CD14-positive monocyte (primary cell): ENCODE data around the gene CBX2. TPM values are rescaled to one million over a fixed set of nuclear protein-coding genes. Genes with fewer than 3 reads are reported as not detected.

Experiments
- DNase-seq, 3 donors: peaks; one replicate each; pipeline ENCODE4 v3.0.0-alpha.2; 2011 to 2022
- H2AFZ ChIP-seq: 2 replicates; pipeline ENCODE4 v1.6.0; 2012; ENCODE audit warnings: mild to moderate bottlenecking, low read depth, low read length, inconsistent platforms; ENCODE audit not compliant: insufficient read depth, poor library complexity, severe bottlenecking
- H3K27ac ChIP-seq, 2 donors: 1 replicate in 1 of 2; 2 replicates in 1 of 2; pipeline ENCODE4 v1.5.1; 2012 to 2013; ENCODE audit warnings: low read length in 2 of 2, control low read depth in 1 of 2, inconsistent platforms in 1 of 2, low read depth in 1 of 2, mild to moderate bottlenecking in 1 of 2
- H3K27me3 ChIP-seq, 2 donors: one replicate each; pipeline versions ENCODE4 v1.6.0 to v1.6.1; 2011 to 2013; ENCODE audit warnings: low read length in 2 of 2; ENCODE audit not compliant: control insufficient read depth in 2 of 2, insufficient read depth in 2 of 2
- H3K36me3 ChIP-seq, 2 donors: replicated peaks in 1 of 2; 1 replicate in 1 of 2; 2 replicates in 1 of 2; pipeline versions ENCODE4 v1.5.1 to v1.6.1; 2012 to 2013; ENCODE audit warnings: low read length in 2 of 2, control low read depth in 1 of 2, inconsistent platforms in 1 of 2, mild to moderate bottlenecking in 1 of 2; ENCODE audit not compliant: insufficient read depth in 2 of 2, control insufficient read depth in 1 of 2
- H3K4me1 ChIP-seq, 2 donors: 1 replicate in 1 of 2; 2 replicates in 1 of 2; pipeline versions ENCODE4 v1.5.1 to v1.6.1; 2012 to 2013; ENCODE audit warnings: low read length in 2 of 2, control low read depth in 1 of 2, inconsistent platforms in 1 of 2, mild to moderate bottlenecking in 1 of 2, moderate library complexity in 1 of 2; ENCODE audit not compliant: insufficient read depth in 2 of 2, control insufficient read depth in 1 of 2
- H3K4me2 ChIP-seq: replicated peaks from 2 replicates; pipeline ENCODE3; 2012; ENCODE audit warnings: low read length, moderate library complexity, mild to moderate bottlenecking; ENCODE audit not compliant: poor library complexity, severe bottlenecking; ENCODE audit errors: extremely low read depth
- H3K4me3 ChIP-seq, 3 experiments: fragments of 200-600 bp in 1 of 3; sonication (generic) in 1 of 3; replicated peaks in 1 of 3; 1 replicate in 2 of 3; 2 replicates in 1 of 3; pipeline ENCODE4 v1.5.1; 2011 to 2013; ENCODE audit warnings: low read length in 3 of 3, mild to moderate bottlenecking in 3 of 3, control low read depth in 2 of 3, low read depth in 2 of 3, inconsistent platforms in 1 of 3, moderate library complexity in 1 of 3
- H3K79me2 ChIP-seq: 2 replicates; pipeline ENCODE4 v1.6.0; 2012; ENCODE audit warnings: mild to moderate bottlenecking, control low read depth, inconsistent platforms, low read length, moderate library complexity; ENCODE audit not compliant: insufficient read depth
- H3K9ac ChIP-seq: 2 replicates; pipeline ENCODE4 v1.6.0; 2017; ENCODE audit warnings: low read length, mild to moderate bottlenecking; ENCODE audit not compliant: insufficient read depth, poor library complexity, severe bottlenecking
- H3K9me3 ChIP-seq, 2 donors: replicated peaks in 1 of 2; 1 replicate in 1 of 2; 2 replicates in 1 of 2; pipeline versions ENCODE4 v1.5.1 to v1.6.1; 2012 to 2013; ENCODE audit warnings: low read length in 2 of 2, control low read depth in 1 of 2; ENCODE audit not compliant: control insufficient read depth in 1 of 2, insufficient read depth in 1 of 2
- H4K20me1 ChIP-seq: 2 replicates; pipeline ENCODE4 v1.6.0; 2012; ENCODE audit warnings: mild to moderate bottlenecking, low read length, control low read depth, moderate library complexity; ENCODE audit not compliant: insufficient read depth
- H3K27ac Mint-ChIP-seq, 7 donors: one replicate each; pipeline ENCODE4 v1.8.0; 2020; ENCODE audit warnings: mild to moderate bottlenecking in 7 of 7, mixed read lengths in 7 of 7, moderate library complexity in 6 of 7, inconsistent platforms in 2 of 7
- H3K27me3 Mint-ChIP-seq, 3 donors: one replicate each; pipeline ENCODE4 v1.8.0; 2021 to 2022; ENCODE audit warnings: low read depth in 3 of 3, mild to moderate bottlenecking in 3 of 3, mixed read lengths in 3 of 3, moderate library complexity in 3 of 3, inconsistent platforms in 1 of 3
- H3K36me3 Mint-ChIP-seq, 2 donors: one replicate each; pipeline ENCODE4 v1.8.0; 2020; ENCODE audit warnings: mixed read lengths in 2 of 2, inconsistent platforms in 1 of 2, mild to moderate bottlenecking in 1 of 2
- H3K4me1 Mint-ChIP-seq: one replicate; pipeline ENCODE4 v1.8.0; 2020; ENCODE audit warnings: mild to moderate bottlenecking, mixed read lengths
- H3K4me3 Mint-ChIP-seq, 2 donors: one replicate each; pipeline ENCODE4 v1.8.0; 2020; ENCODE audit warnings: mild to moderate bottlenecking in 2 of 2, mixed read lengths in 2 of 2, moderate library complexity in 1 of 2
- H3K9me3 Mint-ChIP-seq, 7 donors: one replicate each; pipeline ENCODE4 v1.8.0; 2020 to 2022; ENCODE audit warnings: mixed read lengths in 7 of 7, mild to moderate bottlenecking in 6 of 7, moderate library complexity in 6 of 7, inconsistent platforms in 2 of 7
- CTCF ChIP-seq: fragments of 200-600 bp; IDR thresholded peaks from one replicate; pipeline ENCODE4 v1.8.0; 2022; ENCODE audit warnings: antibody characterized with exemption, mild to moderate bottlenecking
- WGBS: methylation state at CpG from one replicate; pipeline ENCODE4 v1.1.5; 2013; ENCODE audit warnings: missing lambda C conversion rate; ENCODE audit not compliant: insufficient coverage; 5-methylcytosine and 5-hydroxymethylcytosine counted together
- intact Hi-C, 2 donors: fragments of 100-400 bp; cut with micrococcal nuclease; formaldehyde crosslinking; loops; one replicate each; pipeline versions ENCODE4 v1.15.0 to v1.15.1; 2023
- polyA plus RNA-seq, 3 donors: library from polyadenylated mRNA; depleted of rRNA in 1 of 3; unstranded in 2 of 3; stranded (reverse) in 1 of 3; fragments of 300-500 nt in 2 of 3; fragments of >200 nt in 1 of 3; fragmentation: Illumina TruSeq in 2 of 3; gene quantifications; 1 replicate in 2 of 3; 2 replicates in 1 of 3; pipeline ENCODE4 v1.2.3, GENCODE V29; 2012 to 2021

Gene CBX2
- polyA plus RNA-seq, 3 donors, result 0.09 to 0.95 TPM; not detected in 1

- Histone ChIP-seq H4K20me1 (no peaks in the 10 kb centered on the region), H3K27ac (no peak overlapping the region), H3K9me3 (no peaks in the 10 kb centered on the region), H3K79me2 (no peaks in the 10 kb centered on the region), H3K4me1 (peaks cover 14 to 18% of the 10 kb centered on the region in 2 donors), H3K4me3 (no peak overlapping the region), H3K27me3 (peaks cover 9 to 29% of the 10 kb centered on the region in 2 donors), H3K36me3 (no peaks in the 10 kb centered on the region), H3K4me2 (no peak overlapping the region), H3K9ac (no peak overlapping the region), H2AFZ (no peak overlapping the region)
- WGBS, result 90% methylated on average over 14 of the region's 17 CpGs
- H3K9me3 Mint-ChIP-seq, result peaks cover 0 to under 1% (median 0%) of the 10 kb centered on the region in 7 donors
- peaks cover 14% of the 10 kb centered on the region for H3K4me1 Mint-ChIP-seq
- H3K36me3 Mint-ChIP-seq, result no peaks in the 10 kb centered on the region
- DNase-seq, result no peak
- no peak for TF ChIP-seq CTCF
- H3K27ac Mint-ChIP-seq, result peak overlapping the region in 1 of 7 donors; percentile 4
- H3K4me3 Mint-ChIP-seq, result peak overlapping the region in 1 of 2 donors; percentile 9
- intact Hi-C loops, result no loop called here
- peaks cover 41 to 58% (median 51%) of the 10 kb centered on the region in 3 donors for H3K27me3 Mint-ChIP-seq
These were observed 44.7 kb downstream of the CBX2 start for GRCh38 chr17:79822583-79823124.

- H3K27ac Mint-ChIP-seq, result no peak overlapping the region
- no peak for TF ChIP-seq CTCF
- Histone ChIP-seq H3K79me2 (no peaks in the 10 kb centered on the region), H3K9me3 (no peaks in the 10 kb centered on the region), H3K27ac (no peak overlapping the region), H3K36me3 (no peaks in the 10 kb centered on the region), H3K27me3 (peaks cover 3 to 13% of the 10 kb centered on the region in 2 donors), H3K4me2 (no peak overlapping the region), H3K9ac (no peak overlapping the region), H3K4me3 (no peak overlapping the region), H3K4me1 (peaks cover 23 to 31% of the 10 kb centered on the region in 2 donors), H2AFZ (no peak overlapping the region), H4K20me1 (no peaks in the 10 kb centered on the region)
- peaks cover 29 to 42% (median 37%) of the 10 kb centered on the region in 3 donors for H3K27me3 Mint-ChIP-seq
- no peaks in the 10 kb centered on the region for H3K9me3 Mint-ChIP-seq
- H3K4me1 Mint-ChIP-seq, result peaks cover 26% of the 10 kb centered on the region
- no peak overlapping the region for H3K4me3 Mint-ChIP-seq
- no peak for DNase-seq
- WGBS, result 97% methylated on average over 13 of the region's 17 CpGs
- no peaks in the 10 kb centered on the region for H3K36me3 Mint-ChIP-seq
- intact Hi-C loops, result no loop called here
These were observed 46.3 kb downstream of the CBX2 start for GRCh38 chr17:79824234-79824633.
